HG03571 (cell line): Measurements from ENCODE around the gene RIT2.

ENCODE experiments used
- ATAC-seq: cut with Tn5 transposase; IDR thresholded peaks from one replicate; pipeline ENCODE4 v1.9.1; 2021; ENCODE audit not compliant: unreplicated experiment

RIT2 gene

DNA sequence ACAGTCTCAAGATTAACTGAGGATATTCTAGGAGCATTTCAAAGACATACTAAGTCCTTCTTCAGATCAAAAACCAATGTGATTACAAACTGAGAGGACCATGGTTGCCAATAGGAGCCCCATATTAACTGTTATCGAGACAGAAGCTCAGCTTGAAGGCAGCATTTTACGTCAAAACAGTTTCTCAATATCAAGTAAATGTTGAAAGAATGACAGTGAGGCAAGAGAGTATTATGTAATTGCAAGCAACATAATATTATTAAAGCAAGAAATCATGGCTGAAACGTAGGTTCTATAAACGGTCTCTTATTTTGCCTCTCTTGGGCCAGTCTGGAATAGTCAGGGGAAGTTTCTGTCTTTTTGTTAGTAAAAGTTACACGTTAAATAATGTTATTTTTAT, 22.9 kb downstream of the RIT2 start:
- ATAC-seq = no peak

DNA sequence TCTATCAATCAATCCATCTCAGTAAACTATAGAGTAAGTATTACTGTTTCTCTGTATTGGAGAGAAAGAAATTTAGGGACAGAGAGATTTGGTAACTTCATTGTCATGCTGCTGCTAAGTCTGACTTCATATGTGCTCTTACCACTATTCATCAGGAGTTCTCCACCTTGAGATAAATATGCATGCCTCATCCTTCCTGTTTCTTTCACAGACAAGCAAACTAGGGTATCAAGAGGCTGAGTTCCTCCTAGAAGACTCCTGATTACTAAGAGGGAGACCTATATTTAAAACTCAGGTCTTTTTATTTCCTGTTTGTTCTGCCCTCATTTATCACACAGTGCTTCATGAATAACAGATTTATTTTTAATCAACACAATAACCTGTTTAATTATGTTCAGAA, 34.1 kb downstream of the RIT2 start:
- ATAC-seq = no peak

DNA sequence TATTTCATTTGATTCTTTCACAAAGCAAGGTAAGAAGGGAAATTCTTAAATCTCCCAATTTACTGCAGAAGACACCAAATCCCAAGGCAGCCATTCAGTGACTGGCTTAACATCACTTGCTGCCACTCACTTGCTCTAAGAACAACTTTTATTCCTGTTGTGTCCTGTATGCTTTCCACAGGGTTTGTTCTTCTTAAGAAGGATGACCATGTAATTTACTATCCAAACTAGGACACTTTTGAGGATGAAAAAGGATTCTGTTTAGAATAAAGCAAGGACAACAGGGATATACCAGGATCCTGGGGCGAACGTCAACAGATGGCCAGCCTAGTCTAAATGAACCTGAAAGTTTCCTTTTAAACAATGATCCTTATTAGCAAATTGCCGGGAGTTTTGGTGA, 34.8 kb downstream of the RIT2 start:
- no peak for ATAC-seq

DNA sequence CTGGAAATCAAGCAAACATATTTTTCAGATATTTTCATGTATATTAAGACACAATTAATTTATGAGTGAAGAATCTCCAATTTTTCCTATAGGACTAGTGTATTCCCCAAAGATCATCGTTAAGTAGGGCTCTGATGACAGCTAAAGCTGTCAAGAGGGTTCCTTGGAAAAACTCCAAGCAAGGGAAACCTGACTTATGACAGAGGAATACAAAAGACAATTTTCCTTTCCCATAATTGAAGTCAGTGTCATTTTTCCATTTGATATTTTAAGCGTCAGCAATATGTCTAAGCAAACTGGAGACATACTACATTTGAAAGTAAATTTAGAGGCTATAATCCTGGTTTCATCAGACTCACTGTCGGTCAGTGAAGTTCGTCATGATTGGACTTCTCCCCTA, 36.1 kb downstream of the RIT2 start:
- ATAC-seq = no peak

DNA sequence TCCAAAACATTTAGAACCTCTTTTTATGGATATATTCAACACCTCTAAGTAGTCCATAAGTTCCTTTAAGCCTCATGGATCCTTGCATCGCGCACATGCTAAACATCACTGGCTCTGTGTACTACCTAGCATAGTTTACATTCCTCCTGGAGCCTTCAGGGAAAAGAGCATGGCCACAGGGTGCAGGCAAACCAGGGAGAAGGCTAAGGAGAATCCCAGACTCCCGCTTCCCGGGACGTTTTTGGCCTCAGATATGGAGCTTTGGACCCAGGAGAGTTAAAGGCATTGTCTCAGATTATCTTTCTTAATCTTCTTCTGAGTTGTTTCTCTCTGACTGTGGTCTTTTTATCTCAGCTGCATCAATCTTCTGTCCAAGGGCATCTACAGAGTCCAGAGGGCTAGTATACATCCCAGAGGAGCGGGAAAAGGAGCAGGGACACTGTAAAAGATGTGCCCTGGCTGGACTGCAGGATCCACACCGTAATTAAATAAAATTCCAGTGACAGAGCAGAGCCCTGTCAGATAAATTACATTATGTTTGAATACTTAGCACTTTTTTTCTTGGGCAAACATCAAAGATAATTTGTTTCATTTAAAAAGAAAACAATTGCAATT, 36.9 kb downstream of the RIT2 start:
- ATAC-seq = no peak

DNA sequence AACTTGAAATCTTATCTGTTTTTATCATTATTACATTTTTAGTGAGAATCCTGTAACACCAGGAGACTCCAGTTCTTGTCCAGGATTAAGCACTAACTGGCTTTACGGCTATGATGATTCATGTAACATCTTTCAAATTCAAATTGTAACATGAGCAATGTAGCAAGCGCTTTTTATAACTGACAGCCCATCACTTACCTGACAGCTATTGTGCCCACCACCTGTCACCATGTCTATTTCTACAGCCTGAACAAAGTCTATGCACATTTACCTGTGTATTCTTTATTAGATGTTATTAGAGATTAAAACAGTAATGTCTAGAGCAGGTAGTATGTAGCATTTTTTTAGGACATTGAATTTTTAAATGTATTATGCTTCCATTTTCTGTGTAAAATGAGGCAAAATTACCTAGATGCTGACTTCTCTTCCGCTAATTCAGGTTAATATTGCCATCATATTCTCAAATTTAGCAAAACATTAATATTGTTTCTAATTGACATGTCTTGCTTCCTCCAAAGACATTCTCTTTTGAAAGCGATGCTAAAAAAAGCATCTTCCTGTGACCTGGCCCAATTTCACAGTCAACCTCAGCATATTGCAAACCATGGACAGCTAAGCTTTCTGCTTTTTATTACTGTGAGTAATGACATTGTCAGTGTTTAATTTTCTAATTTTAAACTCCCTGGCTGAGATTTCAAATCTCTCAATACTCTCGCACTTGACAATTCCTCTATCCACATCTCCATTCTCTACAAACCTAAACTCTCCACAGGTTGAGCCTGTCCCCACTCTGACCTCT, 37.8 kb downstream of the RIT2 start:
- ATAC-seq = no peak

DNA sequence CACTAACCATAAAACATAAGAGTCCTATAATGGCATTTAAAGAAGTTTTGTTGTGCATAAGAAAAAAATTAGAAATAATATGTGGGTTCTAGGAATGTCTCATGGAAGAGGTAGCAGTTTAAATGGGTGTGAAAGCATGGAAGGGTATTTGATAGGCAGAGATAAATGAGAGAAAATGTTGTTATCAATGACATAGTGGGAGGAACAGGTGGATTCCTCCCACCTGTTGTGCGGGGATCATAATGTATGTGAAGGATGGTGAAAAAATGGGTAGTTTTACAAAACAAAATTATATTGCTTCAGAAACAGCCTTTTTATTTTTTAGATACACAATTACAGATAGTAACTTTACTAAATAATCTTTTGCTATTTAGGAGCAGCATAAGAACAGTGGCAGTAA, 41.7 kb downstream of the RIT2 start:
- ATAC-seq = no peak

DNA sequence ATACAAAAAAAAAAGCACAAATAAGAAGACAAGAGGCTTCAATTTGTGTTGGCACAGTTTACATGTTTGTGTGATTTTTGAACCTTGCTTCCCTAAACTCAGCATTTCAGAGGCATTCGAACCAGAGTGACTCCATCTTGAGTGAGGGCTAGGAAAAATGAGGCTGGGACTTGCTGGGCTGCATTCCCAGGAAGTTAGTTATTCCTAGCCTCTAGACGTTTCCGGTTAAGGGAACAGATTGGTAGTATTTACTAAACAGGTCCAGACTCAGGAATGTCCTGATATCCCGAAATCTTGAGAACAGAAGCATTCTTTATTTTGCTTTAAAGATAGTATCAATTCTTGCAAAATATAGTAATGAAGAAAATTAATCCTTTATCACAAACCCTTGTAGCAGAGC, 46.7 kb downstream of the RIT2 start:
- ATAC-seq = no peak

DNA sequence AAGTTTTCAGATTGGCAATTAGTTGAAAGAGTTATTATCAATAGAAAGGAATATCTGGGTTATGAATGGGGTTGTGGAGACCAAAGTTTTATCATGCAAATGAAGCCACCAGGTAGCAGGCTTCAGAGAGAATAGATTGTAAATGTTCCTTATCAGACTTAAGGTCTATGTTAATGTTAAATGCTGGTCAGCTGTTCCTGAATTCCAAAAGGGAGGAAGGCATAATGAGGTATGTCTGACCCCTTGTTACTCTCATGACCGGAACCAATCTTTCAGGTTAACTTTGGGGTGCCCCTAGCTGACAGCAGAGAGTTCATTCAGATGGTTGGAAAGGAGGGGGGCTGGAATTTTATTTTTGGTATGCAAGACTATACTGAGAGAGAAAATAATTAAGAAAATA, 47.9 kb downstream of the RIT2 start:
- ATAC-seq = no peak

DNA sequence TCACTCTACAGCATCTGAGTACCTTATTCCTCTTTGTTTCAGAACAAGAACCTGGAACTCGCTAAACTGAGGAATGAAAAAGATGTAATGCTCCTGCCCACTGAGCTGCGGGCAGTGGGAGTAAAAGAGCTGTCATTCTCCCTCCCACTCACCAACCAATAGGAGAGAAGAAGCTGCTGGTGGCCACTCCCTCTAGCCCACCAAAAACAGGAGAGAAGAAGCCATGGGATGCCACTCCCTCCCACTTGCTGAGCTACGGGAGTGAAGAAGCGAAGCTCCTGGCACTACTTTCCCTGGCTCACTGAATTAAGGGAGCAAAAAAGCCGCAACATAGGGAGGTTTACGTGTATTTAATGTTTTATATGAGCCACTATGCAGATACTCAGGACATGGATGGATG, 53.7 kb downstream of the RIT2 start:
- ATAC-seq = no peak

DNA sequence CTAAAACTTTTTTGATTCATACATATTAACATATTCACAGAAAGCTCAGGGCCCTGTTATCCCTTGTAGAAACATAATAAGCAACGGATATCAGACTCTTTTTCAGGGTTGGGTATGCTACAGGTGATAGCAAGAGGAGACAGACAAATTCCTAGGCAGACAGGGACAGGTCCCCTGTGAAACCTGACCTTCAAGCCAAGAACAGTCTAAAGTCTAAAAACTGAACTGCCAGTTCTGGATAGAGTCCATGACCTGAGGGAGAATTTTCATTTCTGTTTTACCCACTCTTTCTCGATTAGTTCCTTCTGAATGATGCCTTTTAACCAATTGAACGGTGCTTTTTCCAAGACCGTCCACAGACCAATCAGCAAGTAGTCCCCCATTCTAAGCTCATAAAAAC, 54.2 kb downstream of the RIT2 start:
- ATAC-seq = no peak

DNA sequence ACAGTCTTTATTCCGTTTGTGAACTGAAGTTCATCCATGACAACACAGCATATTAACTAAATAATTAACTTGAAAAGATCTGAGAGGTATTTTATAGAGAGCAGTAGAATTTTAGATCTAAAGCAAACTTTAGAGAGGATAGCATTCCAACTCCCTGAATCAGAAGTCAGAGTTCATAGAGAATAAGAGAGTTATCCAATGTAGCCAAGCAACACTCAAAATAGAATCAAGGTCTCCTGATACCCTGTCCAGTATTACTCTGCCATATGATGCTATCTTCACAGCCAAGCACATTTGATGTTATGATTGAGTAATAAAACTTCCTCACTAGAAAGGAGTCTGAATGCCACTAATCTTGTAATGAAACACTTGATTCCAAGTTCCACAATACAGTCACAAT, 55.5 kb downstream of the RIT2 start:
- ATAC-seq = no peak

DNA sequence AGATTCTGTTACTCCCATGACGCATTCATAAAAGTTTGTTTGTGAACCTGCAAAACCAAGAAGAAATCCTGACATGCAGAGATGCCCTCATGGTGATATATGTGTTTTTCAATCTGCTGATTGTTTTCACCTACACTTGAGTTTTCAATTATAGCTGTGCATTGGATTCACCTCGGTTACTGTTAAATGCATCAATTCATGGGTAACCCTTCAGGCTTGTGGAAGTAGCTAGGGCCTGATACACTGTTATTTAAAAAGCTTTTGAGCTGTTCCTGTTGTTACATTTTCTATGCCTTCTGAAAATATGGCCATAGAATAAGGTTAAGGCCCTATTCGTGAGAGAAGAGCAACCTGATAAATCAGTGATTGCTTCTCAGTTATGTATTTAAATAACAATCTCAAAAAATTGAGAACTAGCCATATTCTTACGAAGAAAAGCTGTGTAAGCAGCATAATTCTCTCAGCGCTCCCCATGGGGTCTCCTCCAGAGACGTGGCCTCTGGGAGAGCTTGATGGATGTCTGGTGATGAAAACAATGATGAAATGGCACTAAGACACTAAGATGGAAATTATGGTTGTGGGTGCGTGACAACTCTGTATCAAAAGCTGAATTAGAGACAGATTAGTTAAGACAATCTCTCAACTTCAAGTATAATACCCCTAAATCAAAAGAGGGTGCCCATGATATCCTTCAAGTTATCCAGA, 60.5 kb downstream of the RIT2 start:
- no peak for ATAC-seq

DNA sequence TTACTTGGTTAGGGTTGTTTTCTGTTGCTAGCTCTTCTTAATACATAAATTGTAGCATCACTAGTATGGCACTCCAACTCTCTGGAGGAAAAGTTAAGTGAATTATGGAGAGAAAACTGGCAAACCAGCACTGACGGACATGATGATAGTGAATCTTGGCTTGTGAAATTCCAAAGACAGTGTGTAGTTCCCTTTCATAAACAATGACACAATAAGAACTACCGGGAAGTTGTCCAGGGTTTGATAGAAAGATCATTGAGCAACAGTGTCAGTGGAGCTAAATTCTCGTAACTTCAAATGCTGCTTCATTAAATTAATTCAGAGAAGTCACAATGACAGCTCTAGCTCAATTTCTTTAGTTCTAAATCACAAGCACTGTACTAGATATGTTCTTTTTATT, 66.5 kb downstream of the RIT2 start:
- no peak for ATAC-seq

DNA sequence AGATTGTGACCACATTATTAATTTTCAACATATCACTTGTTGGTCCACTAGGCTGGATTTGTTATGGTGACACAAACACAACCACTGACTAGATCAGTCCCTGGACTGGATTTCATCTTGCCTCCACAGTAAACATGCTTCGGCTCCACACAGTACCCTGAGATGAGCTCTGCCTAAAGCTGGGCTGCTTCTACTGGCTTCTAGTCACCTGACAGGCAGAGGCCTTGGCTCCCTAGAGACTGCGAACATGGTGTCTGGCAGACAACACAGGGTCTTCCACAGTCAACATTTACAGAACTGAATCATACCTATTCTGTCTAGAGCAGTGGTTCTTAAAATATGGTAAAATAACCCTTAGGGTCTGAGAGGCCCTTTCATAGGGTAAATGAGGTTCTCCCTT, 69.2 kb downstream of the RIT2 start:
- ATAC-seq = no peak

DNA sequence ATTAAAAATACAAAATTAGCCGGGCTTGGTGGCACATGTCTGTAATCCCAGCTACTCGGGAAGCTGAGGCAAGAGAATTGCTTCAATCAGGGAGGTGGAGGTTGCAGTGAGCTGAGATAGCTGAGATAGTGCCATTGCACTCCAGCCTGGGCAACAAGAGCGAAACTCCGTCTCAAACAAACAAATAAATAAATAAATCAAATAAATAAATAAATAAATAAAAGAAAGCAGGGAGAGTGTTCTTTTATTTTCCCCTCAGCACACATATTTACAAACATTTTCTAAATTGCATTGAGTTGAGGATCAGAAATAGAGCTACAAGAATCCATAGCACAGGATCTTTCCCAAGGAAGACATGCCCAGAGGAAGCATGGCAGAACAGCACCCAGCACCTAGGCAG, 71.9 kb downstream of the RIT2 start:
- ATAC-seq = no peak

DNA sequence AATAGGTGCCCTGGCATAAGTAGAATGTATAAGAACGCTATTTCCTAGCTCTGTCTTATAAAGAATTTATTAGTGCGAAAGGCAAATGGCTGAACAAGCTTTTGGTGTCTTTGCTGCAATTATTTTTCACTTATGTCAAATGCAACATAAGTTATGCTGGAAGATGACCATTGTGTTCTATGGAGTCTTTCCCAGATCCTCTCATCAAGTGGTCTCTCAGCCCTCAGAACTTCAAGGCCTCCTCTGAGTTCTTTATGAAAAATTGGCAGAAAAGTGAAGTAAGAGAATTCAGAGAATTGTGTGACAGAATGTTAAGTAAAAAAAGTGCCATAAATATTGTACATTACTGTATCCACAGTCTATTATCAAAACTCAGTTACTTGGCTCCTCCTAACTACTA, 75.2 kb downstream of the RIT2 start:
- ATAC-seq = no peak

DNA sequence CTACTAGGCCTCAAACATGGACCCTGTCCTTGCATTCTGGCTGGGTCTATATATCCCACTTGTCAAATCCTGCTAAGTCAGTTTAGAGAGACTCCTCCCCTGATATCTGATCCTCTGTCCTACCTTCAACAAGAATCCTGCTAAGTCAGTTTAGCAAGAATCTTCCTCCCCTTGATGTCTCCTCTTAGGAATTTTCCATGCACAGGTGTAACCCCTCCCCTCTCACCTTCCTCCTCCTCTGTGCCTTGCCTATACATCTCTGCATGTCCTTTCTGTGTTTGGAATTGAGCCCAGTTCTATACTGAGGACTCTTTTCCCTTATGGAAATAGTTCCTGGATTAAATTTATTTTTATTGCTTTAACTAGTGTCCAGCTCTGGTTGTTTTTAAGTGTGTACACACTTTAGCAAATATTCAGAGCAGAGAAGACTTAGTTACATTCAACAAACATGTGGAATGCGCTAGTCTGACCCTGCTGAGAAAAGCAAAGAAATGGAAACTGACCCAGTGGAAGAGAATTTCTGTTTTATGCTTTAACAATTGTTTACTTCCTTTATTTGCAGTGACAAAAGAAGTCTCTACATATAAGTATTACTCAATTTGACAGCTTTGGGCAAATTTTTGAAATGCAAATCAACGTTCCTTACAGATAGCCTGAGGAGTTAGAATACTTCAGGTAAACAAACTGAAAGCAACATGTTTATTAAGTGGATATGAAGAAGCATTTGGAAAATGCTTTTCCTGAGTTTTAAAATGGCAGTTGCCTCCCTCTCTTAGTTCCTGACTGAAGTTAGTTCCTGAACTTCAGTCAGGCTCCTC, 80.6 kb downstream of the RIT2 start:
- ATAC-seq = no peak

DNA sequence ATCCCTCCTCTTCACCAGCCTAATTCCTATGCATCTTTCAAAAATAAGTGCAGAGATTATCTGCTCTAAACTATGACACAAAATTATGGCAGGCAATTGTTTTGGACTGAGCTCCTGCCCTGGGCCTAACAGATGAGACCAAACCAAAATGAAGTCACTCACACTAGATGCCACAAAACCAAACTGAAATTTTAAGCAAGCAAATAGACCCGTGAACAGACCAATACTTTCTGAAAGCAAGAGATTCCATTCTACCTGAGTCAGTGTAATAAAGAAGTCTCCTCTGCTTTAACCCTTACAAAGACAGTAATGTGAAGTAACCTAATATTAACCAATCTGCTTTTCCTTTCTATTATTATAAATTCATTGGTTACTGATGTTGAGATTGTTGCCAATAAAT, 84.3 kb downstream of the RIT2 start:
- ATAC-seq = no peak

DNA sequence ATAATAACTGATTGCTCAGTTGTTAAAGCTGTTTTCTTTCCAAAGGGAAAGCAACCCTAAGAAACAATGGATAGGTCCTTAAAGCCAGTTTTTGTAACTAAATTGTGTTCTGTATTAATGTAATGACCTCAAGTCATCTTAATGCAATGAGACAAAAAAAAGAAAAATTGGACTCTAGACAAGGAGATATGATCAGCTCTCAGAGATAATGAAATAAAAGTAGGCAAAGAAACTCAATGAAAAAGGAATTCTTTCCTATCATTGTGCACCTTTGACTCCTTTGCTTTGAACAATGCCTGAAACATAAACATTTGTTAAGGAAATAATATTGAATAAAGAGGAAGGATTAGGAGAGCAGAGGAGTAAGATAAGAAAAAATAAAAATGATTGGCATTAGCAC, 86.1 kb downstream of the RIT2 start:
- ATAC-seq = no peak

DNA sequence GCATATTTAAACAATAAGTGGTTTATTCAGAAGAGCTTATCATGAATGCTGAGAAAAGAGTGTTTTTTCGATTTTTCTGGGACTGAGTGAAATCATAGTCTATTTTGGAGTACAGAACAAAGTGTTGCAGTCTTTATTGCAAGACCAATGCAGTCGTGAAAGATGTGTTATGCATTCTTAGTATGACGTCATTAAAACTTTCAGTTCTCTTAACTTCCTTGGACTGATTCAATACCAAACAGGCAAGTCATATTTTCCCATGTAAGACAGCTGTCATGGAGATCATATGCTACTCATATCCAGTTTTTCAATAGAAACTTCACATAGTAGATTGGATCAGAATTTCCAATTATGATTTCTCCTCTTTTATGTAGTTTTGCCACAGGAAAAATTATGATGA, 92.6 kb downstream of the RIT2 start:
- ATAC-seq = no peak

DNA sequence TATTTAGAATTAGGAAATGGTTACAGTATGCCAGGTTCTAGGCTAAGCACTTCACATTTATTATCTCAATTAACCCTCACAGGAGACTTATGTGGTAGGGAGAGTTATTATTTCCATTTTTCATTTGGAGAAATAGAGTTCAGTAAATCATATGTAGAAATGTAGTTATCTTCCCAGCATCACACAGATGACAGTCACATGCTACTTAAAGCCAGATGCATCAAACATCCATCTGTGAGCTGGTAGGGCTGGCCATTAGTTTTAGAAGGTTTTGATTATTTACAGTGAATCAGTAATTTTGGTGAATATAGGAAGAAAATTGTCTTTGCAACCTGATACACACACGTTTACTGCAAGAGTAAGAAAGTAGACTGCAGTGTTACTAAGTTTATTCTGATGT, 97.9 kb downstream of the RIT2 start:
- ATAC-seq = no peak
